NT2/D1 (cell line): Measurements from ENCODE around the gene HOPX.

Experiments used
- SUZ12 ChIP-seq: IDR thresholded peaks from 2 replicates; pipeline ENCODE4 v1.6.1; 2011; ENCODE audit not compliant: insufficient read length, insufficient read depth; ENCODE audit errors: extremely low read depth
- YY1 ChIP-seq: IDR thresholded peaks from 2 replicates; pipeline ENCODE4 v1.6.1; 2011; ENCODE audit not compliant: insufficient read length, insufficient read depth
- ZNF274 ChIP-seq: IDR thresholded peaks from 2 replicates; pipeline ENCODE4 v1.6.1; 2011; ENCODE audit warnings: mild to moderate bottlenecking, low read depth, low read length

GRCh38 chr4:56650262-56651055, 30.6 kb downstream of the HOPX start:
- TF ChIP-seq ZNF274, result no peak
- TF ChIP-seq SUZ12, result no peak
- no peak for TF ChIP-seq YY1
